Bronchial epithelial cell (primary cell): Measurements from ENCODE around the gene WDPCP. TPM values are rescaled to one million over a fixed set of nuclear protein-coding genes. Genes with fewer than 3 reads are reported as not detected.
"Not testable (repeated sequence)": the region's sequence is repeated elsewhere in the genome, so short reads cannot be mapped to it uniquely, and the experiment has no call there.

ENCODE experiments used
- DNase-seq: peaks from one replicate; pipeline ENCODE4 v3.0.0-alpha.2; 2010; ENCODE audit warnings: low read depth
- FAIRE-seq: peaks from 2 replicates; lab custom pipeline; 2011; peaks lifted over from hg19 to GRCh38; lab: Jason Lieb, UNC
- H3K27me3 ChIP-seq: 2 replicates; pipeline ENCODE4 v1.5.1; 2011; ENCODE audit warnings: low read length; ENCODE audit not compliant: control insufficient read depth, insufficient read depth
- H3K36me3 ChIP-seq: 2 replicates; pipeline ENCODE4 v1.5.1; 2011; ENCODE audit warnings: low read length; ENCODE audit not compliant: control insufficient read depth, insufficient read depth
- H3K4me3 ChIP-seq: 2 replicates; pipeline ENCODE4 v1.5.1; 2011; ENCODE audit warnings: mild to moderate bottlenecking, low read depth, low read length, control low read depth
- total RNA-seq: library from RNA; depleted of rRNA; stranded (reverse); fragments of >200 nt; gene quantifications from 2 replicates; pipeline ENCODE4 v1.2.1, GENCODE V29; 2014
- TF ChIP-seq, protein P1 (sequence below): IDR thresholded peaks from 2 replicates; pipeline ENCODE4 v1.5.1; 2011; ENCODE audit warnings: mild to moderate bottlenecking, moderate library complexity, low read length, control low read depth, inconsistent platforms; ENCODE audit not compliant: insufficient read depth, severe bottlenecking

WDPCP gene
- total RNA-seq, 1 donor from 2014 or later: 3.2 TPM

DNA sequence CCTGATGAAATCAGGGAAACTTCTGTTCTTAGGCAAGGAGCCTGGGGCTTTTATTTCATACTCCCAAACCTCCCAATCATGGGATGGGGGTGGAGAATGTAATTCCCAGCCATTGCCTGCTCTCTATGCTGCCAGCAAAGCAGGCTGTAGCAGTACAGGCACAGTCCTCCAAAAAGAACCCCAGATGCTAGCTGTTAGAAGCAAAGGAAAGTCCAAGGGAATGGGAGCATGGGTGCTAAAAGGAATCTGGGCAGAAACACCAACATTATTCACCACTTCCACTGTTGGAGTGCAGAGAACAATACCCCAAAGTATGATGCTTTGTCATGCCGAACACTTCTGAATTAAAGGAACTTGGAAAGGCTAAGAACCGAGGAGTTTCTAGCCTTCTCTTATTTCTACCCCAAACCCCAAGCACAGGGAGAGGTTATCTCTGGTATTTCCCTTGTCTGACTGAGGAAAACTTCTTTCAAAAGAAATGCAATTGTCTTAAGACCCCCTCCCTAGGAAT is 25.2 kb upstream of the WDPCP start:
- FAIRE-seq (no peak), DNase-seq (no peak)
- no peak overlapping the region for H3K4me3 ChIP-seq
- TF ChIP-seq, protein P1, sequence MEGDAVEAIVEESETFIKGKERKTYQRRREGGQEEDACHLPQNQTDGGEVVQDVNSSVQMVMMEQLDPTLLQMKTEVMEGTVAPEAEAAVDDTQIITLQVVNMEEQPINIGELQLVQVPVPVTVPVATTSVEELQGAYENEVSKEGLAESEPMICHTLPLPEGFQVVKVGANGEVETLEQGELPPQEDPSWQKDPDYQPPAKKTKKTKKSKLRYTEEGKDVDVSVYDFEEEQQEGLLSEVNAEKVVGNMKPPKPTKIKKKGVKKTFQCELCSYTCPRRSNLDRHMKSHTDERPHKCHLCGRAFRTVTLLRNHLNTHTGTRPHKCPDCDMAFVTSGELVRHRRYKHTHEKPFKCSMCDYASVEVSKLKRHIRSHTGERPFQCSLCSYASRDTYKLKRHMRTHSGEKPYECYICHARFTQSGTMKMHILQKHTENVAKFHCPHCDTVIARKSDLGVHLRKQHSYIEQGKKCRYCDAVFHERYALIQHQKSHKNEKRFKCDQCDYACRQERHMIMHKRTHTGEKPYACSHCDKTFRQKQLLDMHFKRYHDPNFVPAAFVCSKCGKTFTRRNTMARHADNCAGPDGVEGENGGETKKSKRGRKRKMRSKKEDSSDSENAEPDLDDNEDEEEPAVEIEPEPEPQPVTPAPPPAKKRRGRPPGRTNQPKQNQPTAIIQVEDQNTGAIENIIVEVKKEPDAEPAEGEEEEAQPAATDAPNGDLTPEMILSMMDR: no peak
- no peaks in the 10 kb centered on the region for H3K36me3 ChIP-seq
- H3K27me3 ChIP-seq: no peaks in the 10 kb centered on the region

DNA sequence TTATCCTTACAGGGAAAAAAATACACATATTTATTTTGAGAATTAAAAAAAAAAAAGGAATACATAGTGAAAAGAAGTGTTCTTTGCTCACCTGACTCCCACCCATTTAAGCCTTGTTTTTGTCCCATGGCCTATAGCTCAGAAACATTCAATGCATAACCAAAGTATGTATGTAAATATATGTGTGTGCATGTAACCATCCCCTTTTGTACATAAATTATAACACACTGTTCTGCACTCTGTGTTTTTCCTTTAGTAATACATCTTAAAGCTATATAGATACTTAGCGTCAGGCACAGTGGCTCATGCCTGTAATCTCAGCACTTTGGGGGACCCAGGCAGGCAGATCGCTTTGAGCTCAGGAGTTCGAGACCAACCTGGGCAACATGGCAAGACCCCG is 22.2 kb upstream of the WDPCP start:
- Histone ChIP-seq H3K36me3 (no peaks in the 10 kb centered on the region), H3K27me3 (no peaks in the 10 kb centered on the region), H3K4me3 (no peak overlapping the region)
- FAIRE-seq: no peak
- DNase-seq: no peak
- TF ChIP-seq, protein P1: no peak

DNA sequence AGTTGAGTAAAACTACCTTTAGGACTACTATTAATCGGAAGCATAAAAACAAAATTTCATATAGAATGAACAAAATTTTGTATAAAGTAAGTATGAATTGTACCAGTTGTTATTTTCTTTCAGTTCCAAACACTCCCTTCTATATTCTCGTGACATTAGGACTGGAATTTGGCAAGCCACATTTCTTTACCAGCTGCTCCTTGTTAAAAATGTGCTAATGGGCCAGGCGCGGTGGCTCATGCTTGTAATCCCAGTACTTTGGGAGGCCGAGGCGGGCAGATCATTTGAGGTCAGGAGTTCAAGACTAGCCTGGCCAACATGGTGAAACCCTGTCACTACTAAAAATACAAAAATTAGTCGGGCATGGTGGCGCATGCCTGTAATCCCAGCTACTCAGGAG is 20.6 kb upstream of the WDPCP start:
- not testable (repeated sequence) for H3K4me3 ChIP-seq, H3K36me3 ChIP-seq, DNase-seq, FAIRE-seq, H3K27me3 ChIP-seq

DNA sequence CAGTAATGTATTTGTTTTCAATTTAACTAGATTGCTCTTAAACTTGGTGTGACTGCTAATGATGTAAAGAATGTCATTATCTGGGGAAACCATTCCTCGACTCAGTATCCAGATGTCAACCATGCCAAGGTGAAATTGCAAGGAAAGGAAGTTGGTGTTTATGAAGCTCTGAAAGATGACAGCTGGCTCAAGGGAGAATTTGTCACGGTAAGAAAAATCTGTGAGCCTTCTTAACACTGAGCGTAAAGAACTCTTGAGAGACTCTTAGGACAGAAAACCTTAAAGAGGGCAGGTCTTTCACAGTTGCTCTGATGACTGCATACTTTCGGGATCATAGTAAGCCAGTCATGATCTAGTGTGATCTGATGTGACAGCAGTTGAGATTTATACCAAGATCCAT is 16.4 kb upstream of the WDPCP start:
- FAIRE-seq (no peak), DNase-seq (no peak)
- Histone ChIP-seq H3K36me3 (peaks cover 2% of the 10 kb centered on the region), H3K4me3 (no peak overlapping the region), H3K27me3 (no peaks in the 10 kb centered on the region)
- TF ChIP-seq, protein P1: no peak

DNA sequence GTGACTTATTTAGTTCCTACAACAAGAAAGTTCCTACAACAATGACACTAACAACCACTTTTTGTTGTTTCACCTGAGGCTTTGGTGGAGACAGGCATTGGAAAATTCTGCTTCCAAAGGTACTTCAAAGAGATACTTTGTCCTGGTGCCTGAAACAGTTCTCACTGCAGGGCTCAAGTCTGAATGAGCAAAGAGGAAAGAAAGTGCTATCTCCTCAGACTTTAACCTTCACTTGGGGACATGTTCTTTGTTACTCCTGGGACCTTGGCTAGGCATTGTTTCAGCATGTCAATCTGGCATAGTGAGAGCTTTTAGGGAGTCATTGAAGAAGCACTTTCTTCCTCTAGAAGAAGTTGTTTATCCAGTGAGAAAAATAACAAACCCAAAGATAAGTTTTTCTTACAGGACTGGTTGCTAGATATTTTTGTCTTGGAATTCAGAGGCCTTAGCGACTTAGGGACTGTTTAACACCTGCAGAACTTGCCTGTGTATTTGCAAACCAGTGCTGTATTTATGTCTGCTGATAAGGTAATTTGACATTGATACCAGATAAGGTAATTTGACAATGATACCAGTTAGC is 12.7 kb upstream of the WDPCP start:
- TF ChIP-seq, protein P1: no peak
- Histone ChIP-seq H3K36me3 (peaks cover 2% of the 10 kb centered on the region), H3K4me3 (no peak overlapping the region), H3K27me3 (no peaks in the 10 kb centered on the region)
- DNase-seq (no peak), FAIRE-seq (no peak)

DNA sequence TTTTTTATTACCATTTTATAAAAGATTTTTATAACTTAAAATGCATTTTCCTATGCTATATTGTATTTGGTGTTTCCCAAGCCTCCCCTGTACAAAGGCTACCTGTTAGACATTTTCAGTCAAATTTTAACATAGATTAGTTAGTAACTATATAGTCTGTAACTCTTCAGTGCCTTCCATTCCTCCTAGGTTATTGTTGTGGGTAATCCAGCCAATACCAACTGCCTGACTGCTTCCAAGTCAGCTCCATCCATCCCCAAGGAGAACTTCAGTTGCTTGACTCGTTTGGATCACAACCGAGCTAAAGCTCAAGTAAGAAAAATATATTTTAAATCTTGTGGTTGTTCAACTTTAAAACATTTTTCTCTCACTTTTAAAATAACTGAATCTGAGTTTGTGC is 10.7 kb upstream of the WDPCP start:
- no peak for DNase-seq
- TF ChIP-seq, protein P1: no peak
- no peak for FAIRE-seq
- peaks cover 5% of the 10 kb centered on the region for H3K36me3 ChIP-seq
- no peaks in the 10 kb centered on the region for H3K27me3 ChIP-seq
- H3K4me3 ChIP-seq: no peak overlapping the region
